PC-3 (cell line): Measurements from ENCODE around the gene WWC1. TPM values are rescaled to one million over a fixed set of nuclear protein-coding genes. Genes with fewer than 3 reads are reported as not detected.

ENCODE experiments used
- ATAC-seq: fragments of 200-7000 bp; cut with Tn5 transposase; 2 replicates; pipeline ENCODE4 v1.9.1; 2020; ENCODE audit warnings: mild to moderate bottlenecking, moderate library complexity
- BruUV-seq: library from RNA; stranded (reverse); fragments of 400-500 nt; replicated peaks from 2 replicates; lab custom pipeline; 2021; lab: Mats Ljungman, UMichigan
- CTCF ChIA-PET: fragments of 300-600 bp; sonication (Branson Sonifier 250); formaldehyde crosslinking; loops from one replicate; lab custom pipeline; 2022; ENCODE audit warnings: antibody characterized with exemption; lab: Charles Lee
- POLR2A ChIA-PET: fragments of 300-600 bp; sonication (Branson Sonifier 250); formaldehyde crosslinking; loops from one replicate; lab custom pipeline; 2022; ENCODE audit warnings: antibody characterized with exemption; ENCODE audit not compliant: unreplicated experiment; lab: Charles Lee
- DNase-seq: peaks from one replicate; pipeline ENCODE4 v3.0.0-alpha.2; 2015
- H2AFZ ChIP-seq: fragments of 300-600 bp; sonication (generic); 2 replicates; pipeline ENCODE4 v1.6.0; 2016; ENCODE audit warnings: antibody characterized with exemption, low read length
- H3F3A ChIP-seq: fragments of 300-600 bp; sonication (generic); one replicate; pipeline ENCODE4 v1.6.0; 2017; ENCODE audit warnings: antibody characterized with exemption, low read length, control low read depth, mild to moderate bottlenecking; ENCODE audit not compliant: unreplicated experiment
- H3K27ac ChIP-seq: fragments of 300-600 bp; sonication (generic); 2 replicates; pipeline ENCODE4 v1.5.1; 2016; ENCODE audit warnings: mild to moderate bottlenecking, low read length
- H3K27me3 ChIP-seq: fragments of 300-600 bp; sonication (generic); 2 replicates; pipeline ENCODE4 v1.6.1; 2016; ENCODE audit warnings: low read length, mixed read lengths
- H3K36me3 ChIP-seq: fragments of 300-600 bp; sonication (generic); 2 replicates; pipeline ENCODE4 v1.6.1; 2016; ENCODE audit warnings: low read depth, mixed run types, low read length, mixed read lengths
- H3K4me1 ChIP-seq: fragments of 300-600 bp; sonication (generic); 2 replicates; pipeline ENCODE4 v1.5.1; 2016; ENCODE audit warnings: low read length; ENCODE audit not compliant: insufficient read depth
- H3K4me2 ChIP-seq: fragments of 300-600 bp; sonication (generic); 2 replicates; pipeline ENCODE4 v1.6.0; 2016; ENCODE audit warnings: low read length
- H3K4me3 ChIP-seq: fragments of 300-600 bp; sonication (generic); 2 replicates; pipeline ENCODE4 v1.5.1; 2016; ENCODE audit warnings: mild to moderate bottlenecking, low read length, mixed read lengths
- H3K79me2 ChIP-seq: fragments of 300-600 bp; sonication (generic); 2 replicates; pipeline ENCODE4 v1.6.1; 2017; ENCODE audit warnings: low read length, mixed read lengths
- H3K9ac ChIP-seq: fragments of 300-600 bp; sonication (generic); 2 replicates; pipeline ENCODE4 v1.6.0; 2016; ENCODE audit warnings: mild to moderate bottlenecking, low read length
- H3K9me2 ChIP-seq: fragments of 300-600 bp; sonication (generic); replicated peaks from 2 replicates; pipeline ENCODE4 v1.6.1; 2016; ENCODE audit warnings: mixed run types, low read length, mixed read lengths
- H3K9me3 ChIP-seq: fragments of 300-600 bp; sonication (generic); 2 replicates; pipeline ENCODE4 v1.6.1; 2016; ENCODE audit warnings: low read length, mixed read lengths
- H4K20me1 ChIP-seq: fragments of 300-600 bp; sonication (generic); 2 replicates; pipeline ENCODE4 v1.6.1; 2016; ENCODE audit warnings: low read length, mixed read lengths
- EZH2 ChIP-seq: fragments of 300-600 bp; sonication (generic); IDR thresholded peaks from one replicate; pipeline ENCODE4 v1.6.1; 2017; ENCODE audit warnings: antibody characterized with exemption, mild to moderate bottlenecking, low read length; ENCODE audit not compliant: unreplicated experiment
- EZH2phosphoT487 ChIP-seq: fragments of 300-600 bp; sonication (generic); IDR thresholded peaks from 2 replicates; pipeline ENCODE4 v1.6.1; 2018; ENCODE audit warnings: mild to moderate bottlenecking, antibody characterized with exemption, low read length, borderline replicate concordance
- intact Hi-C: fragments of 100-400 bp; cut with micrococcal nuclease; formaldehyde crosslinking; loops from 2 replicates; pipeline ENCODE4 v1.9.0; 2023
- total RNA-seq: library from RNA; depleted of rRNA; stranded (reverse); fragments of >200 nt; gene quantifications from 2 replicates; pipeline ENCODE4 v1.2.3, GENCODE V29; 2014
- TF ChIP-seq, protein P1 (sequence below): fragments of 300-600 bp; sonication (generic); conservative IDR thresholded peaks from 2 replicates; pipeline ENCODE4 v1.5.1; 2017; ENCODE audit warnings: antibody characterized with exemption, low read depth, mild to moderate bottlenecking, low read length

The WWC1 gene
- total RNA-seq, 1 experiment from 2014 or later = 31.8 TPM

DNA sequence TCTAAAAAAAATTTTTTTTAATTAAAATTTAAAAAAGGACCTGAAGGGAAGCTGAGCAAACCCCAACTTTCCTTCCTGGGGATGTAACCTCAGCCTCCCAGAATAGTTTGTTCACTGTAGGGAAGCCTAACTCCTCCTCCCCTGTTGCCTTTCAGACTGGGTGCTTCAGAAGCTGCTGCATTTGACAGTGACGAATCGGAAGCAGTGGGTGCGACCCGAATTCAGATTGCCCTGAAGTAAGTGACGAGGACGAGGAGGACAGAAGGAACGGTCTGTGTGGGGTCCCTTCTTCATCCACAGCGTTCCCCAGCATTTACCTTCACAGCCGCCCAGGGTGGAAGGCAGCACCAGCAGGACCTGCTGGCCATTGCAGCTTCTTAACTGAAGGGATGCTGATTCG is 137.1 kb downstream of the WWC1 start:
- no peak for ATAC-seq
- H3K9me2 ChIP-seq = no peaks in the 10 kb centered on the region
- H4K20me1 ChIP-seq = no peaks in the 10 kb centered on the region
- DNase-seq = no peak
- TF ChIP-seq, protein P1, sequence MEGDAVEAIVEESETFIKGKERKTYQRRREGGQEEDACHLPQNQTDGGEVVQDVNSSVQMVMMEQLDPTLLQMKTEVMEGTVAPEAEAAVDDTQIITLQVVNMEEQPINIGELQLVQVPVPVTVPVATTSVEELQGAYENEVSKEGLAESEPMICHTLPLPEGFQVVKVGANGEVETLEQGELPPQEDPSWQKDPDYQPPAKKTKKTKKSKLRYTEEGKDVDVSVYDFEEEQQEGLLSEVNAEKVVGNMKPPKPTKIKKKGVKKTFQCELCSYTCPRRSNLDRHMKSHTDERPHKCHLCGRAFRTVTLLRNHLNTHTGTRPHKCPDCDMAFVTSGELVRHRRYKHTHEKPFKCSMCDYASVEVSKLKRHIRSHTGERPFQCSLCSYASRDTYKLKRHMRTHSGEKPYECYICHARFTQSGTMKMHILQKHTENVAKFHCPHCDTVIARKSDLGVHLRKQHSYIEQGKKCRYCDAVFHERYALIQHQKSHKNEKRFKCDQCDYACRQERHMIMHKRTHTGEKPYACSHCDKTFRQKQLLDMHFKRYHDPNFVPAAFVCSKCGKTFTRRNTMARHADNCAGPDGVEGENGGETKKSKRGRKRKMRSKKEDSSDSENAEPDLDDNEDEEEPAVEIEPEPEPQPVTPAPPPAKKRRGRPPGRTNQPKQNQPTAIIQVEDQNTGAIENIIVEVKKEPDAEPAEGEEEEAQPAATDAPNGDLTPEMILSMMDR = no peak
- TF ChIP-seq EZH2phosphoT487 = no peak
- no peak for TF ChIP-seq EZH2
- H2AFZ ChIP-seq = no peak overlapping the region
- no peaks in the 10 kb centered on the region for H3K27me3 ChIP-seq
- no TSS peak for BruUV-seq
- ChIA-PET CTCF (interaction anchor here (0.5 kb wide), 1 partner anchor 61 kb away, joined by 6 read pairs; no protein-coding TSS in a partner anchor), POLR2A (no interaction called here)
- no peaks in the 10 kb centered on the region for H3K9me3 ChIP-seq
- intact Hi-C loops = no loop called here
- H3K4me3 ChIP-seq = no peak overlapping the region
- no peak overlapping the region for H3K27ac ChIP-seq
- no peak overlapping the region for H3K9ac ChIP-seq
- no peaks in the 10 kb centered on the region for H3K79me2 ChIP-seq
- H3K36me3 ChIP-seq = peaks cover 6% of the 10 kb centered on the region
- H3K4me1 ChIP-seq = no peaks in the 10 kb centered on the region
- no peaks in the 10 kb centered on the region for H3F3A ChIP-seq
- H3K4me2 ChIP-seq = no peak overlapping the region

DNA sequence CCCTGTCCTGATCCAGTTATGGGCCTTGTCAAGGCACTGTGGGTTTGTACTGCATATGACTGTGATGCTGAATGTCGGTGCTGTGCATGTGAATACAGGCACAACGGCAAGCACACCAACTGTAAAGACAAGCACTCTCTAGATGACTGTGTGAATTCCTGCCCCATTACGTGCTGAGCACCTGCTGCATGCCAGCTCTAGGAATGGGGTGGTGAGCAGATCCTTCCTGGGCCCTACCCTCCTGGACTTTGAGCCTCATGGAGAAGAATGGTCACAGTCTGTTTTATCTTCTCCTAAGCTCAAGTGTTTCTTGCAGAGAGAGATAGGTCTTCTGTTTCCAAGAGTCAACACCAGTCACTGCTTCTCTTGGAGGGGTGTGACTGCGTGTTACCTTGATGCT is 138.9 kb downstream of the WWC1 start:
- BruUV-seq = no TSS peak
- Histone ChIP-seq H4K20me1 (no peaks in the 10 kb centered on the region), H3K9ac (no peak overlapping the region), H3K79me2 (no peaks in the 10 kb centered on the region), H3K4me1 (no peaks in the 10 kb centered on the region), H3K4me2 (no peak overlapping the region), H3K27ac (no peak overlapping the region), H3K9me3 (no peaks in the 10 kb centered on the region), H3K4me3 (no peak overlapping the region), H3F3A (no peaks in the 10 kb centered on the region), H3K27me3 (no peaks in the 10 kb centered on the region), H2AFZ (no peak overlapping the region), H3K36me3 (peaks cover 11% of the 10 kb centered on the region), H3K9me2 (no peaks in the 10 kb centered on the region)
- ChIA-PET CTCF (no interaction called here), POLR2A (no interaction called here)
- ATAC-seq (no peak), DNase-seq (no peak)
- intact Hi-C loops = no loop called here
- TF ChIP-seq EZH2phosphoT487 = no peak

DNA sequence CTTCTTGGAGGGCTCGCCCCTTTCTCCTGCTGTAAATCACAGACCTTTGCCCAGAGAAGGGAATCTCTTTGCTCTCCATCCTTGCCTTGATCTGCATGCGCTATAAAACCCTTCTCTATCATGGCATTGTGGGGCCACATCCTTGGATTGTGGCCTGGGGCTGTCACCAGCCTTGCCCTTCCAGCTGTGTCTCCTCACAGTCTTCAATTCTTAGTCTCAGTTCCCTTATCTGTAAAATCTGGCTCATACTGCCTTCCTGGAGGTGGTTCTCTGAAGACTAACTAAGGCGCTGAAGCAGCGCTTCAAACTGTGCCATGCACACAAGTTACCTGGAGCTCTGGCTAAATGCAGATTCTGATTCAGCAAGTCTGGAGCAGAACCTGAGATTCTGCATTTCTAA is 141.5 kb downstream of the WWC1 start:
- intact Hi-C loops = no loop called here
- no peak overlapping the region for H3K27ac ChIP-seq
- no peaks in the 10 kb centered on the region for H3K9me3 ChIP-seq
- H3K9me2 ChIP-seq = no peaks in the 10 kb centered on the region
- ATAC-seq (no peak), DNase-seq (no peak)
- no peak overlapping the region for H3K9ac ChIP-seq
- H3K4me3 ChIP-seq = no peak overlapping the region
- POLR2A ChIA-PET = no interaction called here
- peaks cover 11% of the 10 kb centered on the region for H3K36me3 ChIP-seq
- H2AFZ ChIP-seq = no peak overlapping the region
- TF ChIP-seq, protein P1 = no peak
- TF ChIP-seq EZH2 (no peak), EZH2phosphoT487 (no peak)
- H3K79me2 ChIP-seq = no peaks in the 10 kb centered on the region
- no peaks in the 10 kb centered on the region for H4K20me1 ChIP-seq
- H3F3A ChIP-seq = no peaks in the 10 kb centered on the region
- no peaks in the 10 kb centered on the region for H3K27me3 ChIP-seq
- no TSS peak for BruUV-seq
- H3K4me2 ChIP-seq = no peak overlapping the region
- H3K4me1 ChIP-seq = no peaks in the 10 kb centered on the region
- CTCF ChIA-PET = no interaction called here
